Posterior cingulate gyrus (tissue), 11 donors: ENCODE results near the gene DUSP10.

ENCODE experiments used
- DNase-seq, 10 donors: peaks; one replicate each; pipeline versions ENCODE4 v3.0.0 to v3.0.0-alpha.2; 2020 to 2021; ENCODE audit warnings: mixed read lengths in 3 of 10
- intact Hi-C: fragments of 100-400 bp; cut with DNase I; formaldehyde crosslinking; loops from one replicate; pipeline ENCODE4 v1.15.1; 2023

The DUSP10 gene

DNA sequence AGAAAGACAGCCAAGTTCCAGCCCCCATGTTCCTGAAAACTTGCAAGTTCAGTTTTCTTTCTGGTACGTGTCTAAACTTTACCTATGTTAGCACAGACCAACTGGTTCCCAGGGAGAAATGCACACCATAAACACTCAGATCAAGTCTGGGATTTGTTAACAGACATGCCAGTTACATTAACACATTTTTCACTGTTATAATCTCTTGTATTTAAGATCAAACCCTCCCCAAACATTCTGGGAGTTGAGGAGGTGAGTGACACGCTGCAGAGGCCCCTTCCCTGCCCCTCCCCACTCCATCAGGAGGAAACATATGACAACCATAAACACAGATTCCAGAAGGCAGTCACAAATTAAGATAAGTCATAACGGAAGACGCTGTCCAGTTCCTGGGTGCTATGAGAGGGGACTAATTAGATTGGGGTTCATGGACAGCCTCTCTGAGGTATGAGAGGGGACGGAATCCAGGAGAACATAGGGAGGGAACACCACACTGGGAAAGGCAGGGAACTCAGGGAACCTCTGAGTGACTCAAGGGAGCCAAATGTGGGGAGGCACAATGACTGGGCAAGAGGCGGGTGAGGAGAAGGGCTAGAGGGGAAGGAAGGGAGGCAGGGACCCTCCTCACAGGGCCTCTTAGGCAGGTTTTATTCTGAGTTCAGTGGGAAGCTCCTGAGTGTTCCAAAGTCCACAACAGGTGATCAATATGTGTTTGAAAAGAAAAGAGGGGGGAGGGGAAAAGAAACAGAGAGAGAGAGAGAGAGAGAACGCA is 25.0 kb downstream of the DUSP10 start:
- DNase-seq = no peak
- intact Hi-C loops = no loop called here

GRCh38 chr1:221715321-221716169 is 26.3 kb downstream of the DUSP10 start:
- no peak for DNase-seq
- intact Hi-C loops = no loop called here

DNA sequence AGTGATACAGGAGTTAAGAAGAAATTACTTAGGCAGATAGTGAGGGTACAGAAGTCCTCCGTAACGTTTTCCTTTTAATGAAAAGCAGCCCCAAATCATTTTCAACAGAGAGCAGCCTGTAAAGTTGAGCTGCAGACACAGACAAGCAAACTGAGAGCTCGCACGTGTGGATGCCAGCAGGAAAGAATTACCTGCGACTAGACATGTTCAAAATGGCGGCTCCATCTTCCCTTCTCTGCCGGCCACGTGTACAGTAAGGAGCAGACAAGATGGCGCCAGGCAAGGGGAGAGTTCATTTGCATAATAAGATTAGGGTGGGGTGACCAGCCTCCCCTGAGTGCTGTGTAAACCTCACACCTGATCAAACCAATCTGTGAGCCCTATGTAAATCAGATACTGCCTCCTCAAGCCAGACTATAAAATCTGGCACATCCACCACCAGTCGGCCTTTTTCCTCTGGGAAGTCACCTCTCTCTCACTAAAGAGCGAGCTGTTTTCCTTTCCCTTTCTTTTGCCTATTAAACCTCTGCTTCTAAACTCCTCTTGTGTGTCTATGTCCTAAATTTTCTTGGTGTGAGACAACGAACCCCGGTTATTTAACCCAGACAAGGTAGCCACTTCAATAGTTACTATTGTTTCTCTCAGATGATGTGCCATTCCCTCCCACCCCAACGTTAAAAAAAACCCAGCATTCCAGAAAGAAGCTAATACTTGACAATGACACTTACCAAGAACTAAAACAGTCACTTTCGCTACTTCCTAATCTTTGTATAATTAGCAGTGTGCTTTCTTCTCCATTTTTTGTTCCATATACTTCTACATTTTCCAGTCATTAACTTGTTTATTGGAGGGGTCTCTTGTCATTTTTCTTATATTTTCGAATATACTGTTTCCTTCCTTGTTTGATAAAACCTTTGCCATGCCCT is 27.4 kb downstream of the DUSP10 start:
- DNase-seq = no peak
- intact Hi-C loops = no loop called here

DNA sequence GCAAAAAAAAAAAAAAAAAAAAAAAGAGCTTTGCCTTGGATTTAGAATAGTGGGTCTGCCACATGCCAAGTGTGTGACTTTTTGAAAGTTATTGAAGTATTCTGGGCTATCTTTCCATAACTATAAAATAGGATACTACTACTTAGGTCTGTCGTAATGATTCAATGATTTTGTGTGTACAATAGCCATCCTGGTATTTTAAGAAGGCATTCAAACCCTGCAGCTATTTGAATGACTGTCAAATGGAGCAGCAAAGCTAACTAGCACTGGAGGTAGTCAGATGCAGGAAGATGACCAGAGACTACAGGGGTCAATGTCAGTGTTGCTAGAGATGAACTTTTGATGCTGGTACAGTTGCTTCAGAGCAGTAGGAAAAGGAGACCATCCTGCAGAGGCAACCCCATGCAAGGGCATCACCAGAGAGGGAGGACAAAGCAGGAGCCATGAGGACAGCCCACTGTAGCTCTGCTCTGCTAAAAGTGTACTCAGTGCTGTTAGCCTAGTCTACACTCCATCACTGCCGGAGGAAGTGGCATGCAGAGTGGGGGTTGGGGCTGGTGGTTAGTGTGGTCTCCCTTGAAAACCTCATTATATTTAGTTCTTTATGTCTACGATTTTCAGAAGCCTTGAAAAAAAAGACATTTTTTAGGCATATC is 29.0 kb downstream of the DUSP10 start:
- intact Hi-C loops = no loop called here
- DNase-seq = peak in 2 of 10 donors; percentile 32 to 87

- DNase-seq = no peak
- intact Hi-C loops = no loop called here
Measured at GRCh38 chr1:221712198-221712684, 29.6 kb downstream of the DUSP10 start.

DNA sequence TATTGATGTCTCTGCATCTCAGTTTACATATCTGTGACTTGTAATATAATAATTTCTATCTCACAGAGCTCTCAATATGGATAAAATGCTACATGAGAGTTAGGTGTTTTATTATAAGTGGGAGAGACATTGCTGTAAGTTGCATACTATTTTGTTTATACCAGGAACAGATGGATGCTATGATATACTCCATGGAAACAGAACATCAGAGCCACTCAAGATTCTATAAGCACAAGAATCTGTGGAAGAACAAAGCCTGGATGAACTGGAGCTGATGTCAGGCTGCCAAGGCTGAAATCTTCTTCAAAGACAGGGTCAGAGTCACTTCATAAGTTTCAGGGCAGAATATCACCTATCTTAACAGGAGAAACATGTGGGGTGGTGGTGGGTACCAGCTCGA is 30.2 kb downstream of the DUSP10 start:
- intact Hi-C loops = no loop called here
- DNase-seq = no peak

GRCh38 chr1:221711063-221711577 is 30.8 kb downstream of the DUSP10 start:
- no peak for DNase-seq
- intact Hi-C loops = no loop called here

DNA sequence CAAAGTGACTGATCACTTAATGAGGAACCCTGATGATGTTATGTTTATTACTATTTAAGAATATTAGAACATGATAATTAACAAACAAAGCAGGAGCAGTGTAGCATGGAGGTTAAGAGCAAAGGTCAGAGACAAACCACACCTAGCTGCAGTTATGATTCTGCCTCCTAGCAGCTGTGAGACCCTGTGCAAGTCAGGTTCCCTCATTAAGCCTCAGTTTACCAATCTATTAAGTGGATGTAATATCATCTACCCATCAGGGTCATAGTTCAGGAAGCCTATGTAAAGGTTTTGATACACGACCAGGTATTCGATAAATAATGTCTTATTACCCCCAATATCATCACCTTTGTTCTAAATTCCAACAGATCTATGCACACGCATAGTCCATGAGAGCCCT is 32.0 kb downstream of the DUSP10 start:
- no peak for DNase-seq

DNA sequence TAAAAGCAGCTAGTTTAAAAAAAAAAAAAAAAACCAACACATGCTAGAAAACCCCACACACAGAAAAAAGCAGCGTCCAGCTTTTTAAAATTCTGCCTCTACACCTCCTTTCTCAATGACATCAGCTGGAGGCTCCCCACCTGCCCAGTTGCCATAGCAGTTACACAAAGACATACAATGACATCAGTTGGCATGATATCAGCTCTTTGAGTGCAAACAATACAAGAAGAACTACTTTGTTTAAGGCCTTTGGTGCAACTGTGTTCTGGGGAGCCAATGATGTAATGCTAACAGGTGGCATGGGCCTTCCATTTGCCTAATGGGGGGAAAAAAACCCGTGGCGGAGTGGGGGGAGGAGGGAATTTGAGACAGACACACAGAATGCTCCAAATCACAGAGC is 32.9 kb downstream of the DUSP10 start:
- intact Hi-C loops = loop anchor here (5.0 kb wide), 1 partner anchor 33 kb away; the partner anchor contains the start of gene DUSP10
- DNase-seq = peak in 8 of 10 donors; percentile 23 to 93 (median 44)

More for the DNA sequence above, 32.0 kb downstream of the DUSP10 start:
- intact Hi-C loops = loop anchor here (5.0 kb wide), 1 partner anchor 32 kb away; the partner anchor contains the start of gene DUSP10

- intact Hi-C loops = loop anchor here (5.0 kb wide), 1 partner anchor 34 kb away; the partner anchor contains the start of gene DUSP10
- DNase-seq = no peak
Measured at GRCh38 chr1:221708076-221708571, 33.8 kb downstream of the DUSP10 start.

GRCh38 chr1:221706876-221707582 is 34.9 kb downstream of the DUSP10 start:
- DNase-seq = no peak
- intact Hi-C loops = loop anchor here (5.0 kb wide), 1 partner anchor 35 kb away; the partner anchor contains the start of gene DUSP10

GRCh38 chr1:221706191-221706590 is 35.7 kb downstream of the DUSP10 start:
- DNase-seq = peak in 1 of 10 donors; percentile 82
- intact Hi-C loops = loop anchor here (5.0 kb wide), 1 partner anchor 36 kb away; the partner anchor contains the start of gene DUSP10

DNA sequence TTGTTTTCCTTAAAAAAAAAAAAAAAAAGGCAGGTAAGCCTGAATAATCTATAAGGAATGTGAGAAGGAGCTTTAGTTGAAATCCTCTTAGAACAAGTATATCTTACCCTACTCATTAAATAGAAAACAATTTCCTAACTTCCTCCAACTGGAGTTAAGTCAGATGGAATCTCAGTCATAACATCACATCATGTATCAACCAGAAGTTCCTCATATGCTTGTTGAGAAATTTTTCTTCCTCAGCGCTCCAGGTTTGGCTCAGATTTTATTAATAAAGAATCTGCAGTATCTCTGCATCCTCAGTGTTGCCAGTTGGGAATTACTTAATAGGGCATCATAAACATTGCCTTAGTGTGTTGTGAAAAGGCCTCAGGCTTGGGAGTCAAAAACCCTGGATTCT is 37.6 kb downstream of the DUSP10 start:
- intact Hi-C loops = no loop called here
- DNase-seq = no peak

- intact Hi-C loops = no loop called here
- DNase-seq = no peak
Measured at GRCh38 chr1:221701570-221702186, 40.2 kb downstream of the DUSP10 start.

DNA sequence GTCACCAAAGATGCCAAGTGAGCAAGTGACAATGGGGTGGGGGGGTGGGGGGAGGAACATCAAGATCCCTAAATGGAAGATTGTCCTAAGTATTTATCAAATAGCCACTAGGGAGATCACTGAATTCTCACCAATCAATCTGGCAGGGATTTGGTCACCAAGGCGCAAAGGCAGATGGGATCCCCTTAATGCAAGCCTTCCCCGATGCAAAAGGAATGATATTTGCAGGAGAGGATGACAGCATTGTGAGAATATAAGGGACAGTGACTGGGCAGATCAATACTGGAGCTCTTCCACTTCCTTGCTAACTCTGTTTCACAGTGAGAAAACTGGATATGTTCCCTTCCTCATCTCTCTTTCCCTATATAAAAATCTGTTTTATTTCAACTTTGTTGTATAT is 40.9 kb downstream of the DUSP10 start:
- intact Hi-C loops = no loop called here
- DNase-seq = no peak

DNA sequence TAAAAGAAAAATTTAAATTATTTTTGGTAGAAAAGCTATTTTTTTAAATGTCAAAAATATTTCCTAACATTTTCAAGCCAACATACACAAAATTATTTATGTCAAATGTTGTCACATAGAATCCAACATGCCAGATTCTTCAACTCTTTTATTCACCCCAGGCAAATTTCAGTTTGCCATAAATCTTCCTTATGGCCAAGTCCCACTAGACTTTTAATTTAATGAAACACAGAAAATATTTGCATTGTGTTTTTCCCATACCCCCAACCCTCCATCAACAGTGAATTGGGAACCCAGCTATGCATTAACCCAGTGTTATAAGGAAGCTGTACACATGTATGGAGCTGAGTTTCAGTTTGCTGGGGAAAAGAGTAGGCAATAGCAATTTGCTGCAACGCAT is 41.4 kb downstream of the DUSP10 start:
- no peak for DNase-seq
- intact Hi-C loops = no loop called here

- no peak for DNase-seq
- intact Hi-C loops = no loop called here
Measured at GRCh38 chr1:221699978-221700519, 41.8 kb downstream of the DUSP10 start.

DNA sequence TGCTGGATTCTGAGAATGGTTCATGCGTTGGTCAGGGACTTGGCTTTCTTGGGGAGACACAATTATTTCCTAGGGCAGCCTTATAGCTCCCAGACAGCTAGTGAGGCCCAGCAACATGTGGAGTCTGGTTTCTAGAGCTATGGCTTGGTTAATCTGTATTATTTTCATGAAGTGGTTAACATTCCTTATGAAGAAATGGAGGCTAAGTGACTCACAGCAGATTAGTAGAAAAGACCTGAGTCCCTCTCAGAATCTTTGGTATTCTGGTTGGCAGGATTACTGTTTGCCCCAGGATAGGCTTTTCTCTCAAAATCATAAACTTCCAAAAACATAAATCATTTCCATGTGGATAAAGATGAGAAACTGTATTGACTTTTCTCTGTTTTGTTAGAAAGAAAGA is 42.3 kb downstream of the DUSP10 start:
- no peak for DNase-seq
- intact Hi-C loops = no loop called here
